ENCODE measurements around the gene ABCG1. TPM values are rescaled to one million over a fixed set of nuclear protein-coding genes. Genes with fewer than 3 reads are reported as not detected.

ABCG1 gene
- total and polyA plus RNA-seq, 4 experiments from 2014 or later, result 1.5 to 19.6 (median 9.5) TPM

DNA sequence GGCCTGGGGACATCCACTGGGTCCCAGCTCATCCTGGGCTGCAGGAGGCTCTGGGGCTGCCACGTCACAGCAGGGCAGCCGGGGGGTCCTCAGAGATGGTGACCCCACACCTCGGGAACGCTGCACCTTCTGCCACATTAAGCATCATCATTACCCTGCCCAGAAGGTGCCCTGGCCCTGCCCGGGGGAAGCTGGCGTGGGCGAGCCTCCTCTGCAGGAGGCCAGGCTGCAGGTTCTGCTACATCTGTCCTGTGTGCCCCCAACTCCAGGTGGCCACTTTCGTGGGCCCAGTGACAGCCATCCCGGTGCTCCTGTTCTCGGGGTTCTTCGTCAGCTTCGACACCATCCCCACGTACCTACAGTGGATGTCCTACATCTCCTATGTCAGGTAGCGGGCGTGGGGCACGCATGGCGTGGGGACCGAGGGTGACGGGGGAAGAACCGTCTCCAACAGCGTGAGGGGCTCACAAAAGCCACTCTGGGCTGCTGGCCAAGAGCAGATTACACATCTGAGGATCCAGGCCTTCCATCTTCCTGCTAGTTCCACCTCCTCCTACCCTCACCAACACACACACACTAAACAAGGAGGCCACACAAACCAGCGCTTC lies 75.4 kb downstream of the ABCG1 start:
- Mint-ChIP-seq H3K4me3 (no peak overlapping the region), H3K27ac (peak overlapping the region in 3 of 7 donors; percentile 7 to 57 (median 38)), H3K4me1 (peaks cover 0 to 6% (median 2%) of the 10 kb centered on the region in 4 donors), H3K9me3 (no peaks in the 10 kb centered on the region), H3K27me3 (no peaks in the 10 kb centered on the region), H3K36me3 (peaks cover 44 to 57% of the 10 kb centered on the region in 2 donors)
- no peaks in the 10 kb centered on the region for H3K27me3 ChIP-seq (ENCODE audit: insufficient read depth, low read length)
- no peak overlapping the region for H3K27ac ChIP-seq (ENCODE audit: low read depth, low read length)
- POLR2A ChIA-PET (ENCODE audit: partially characterized antibody), result no interaction called here
- intact Hi-C loops (cut with micrococcal nuclease), result no loop called here
- CTCF ChIA-PET (ENCODE audit: partially characterized antibody), result no interaction called here
- no peak for DNase-seq
- H3K9me3 ChIP-seq (ENCODE audit: control insufficient read depth in 1 of 2, low read length in 2 of 2), result no peaks in the 10 kb centered on the region
- peaks cover 18% of the 10 kb centered on the region for H3K36me3 ChIP-seq (ENCODE audit: insufficient read depth, low read length)
- no peak overlapping the region for H3K4me3 ChIP-seq (ENCODE audit: low read length in 2 of 2)
- H3K4me1 ChIP-seq (ENCODE audit: insufficient read depth, low read length), result no peaks in the 10 kb centered on the region

DNA sequence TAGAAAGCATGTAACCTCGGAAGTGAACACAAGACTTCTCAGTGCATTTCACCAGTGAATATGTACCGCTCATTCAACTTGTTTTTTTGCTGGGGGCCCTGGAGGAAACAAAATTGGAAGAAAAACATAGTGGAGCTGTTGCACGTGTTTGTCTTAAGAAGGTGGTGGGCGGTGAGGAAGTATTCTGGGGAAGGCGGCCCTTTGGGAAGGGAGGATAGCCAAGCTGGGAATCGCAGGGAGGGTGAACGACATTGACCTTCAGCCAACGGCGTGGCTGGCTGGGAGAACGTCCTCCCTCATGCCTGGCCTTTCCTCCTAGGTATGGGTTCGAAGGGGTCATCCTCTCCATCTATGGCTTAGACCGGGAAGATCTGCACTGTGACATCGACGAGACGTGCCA lies 76.9 kb downstream of the ABCG1 start:
- POLR2A ChIA-PET (ENCODE audit: partially characterized antibody), result no interaction called here
- Histone ChIP-seq H3K9me3 (ENCODE audit: control insufficient read depth in 1 of 2, low read length in 2 of 2) (no peaks in the 10 kb centered on the region), H3K4me1 (ENCODE audit: insufficient read depth, low read length) (no peaks in the 10 kb centered on the region), H3K4me3 (ENCODE audit: low read length in 2 of 2) (no peak overlapping the region), H3K36me3 (ENCODE audit: insufficient read depth, low read length) (peaks cover 11% of the 10 kb centered on the region), H3K27ac (ENCODE audit: low read depth, low read length) (no peak overlapping the region), H3K27me3 (ENCODE audit: insufficient read depth, low read length) (no peaks in the 10 kb centered on the region)
- DNase-seq, result no peak
- intact Hi-C loops (cut with micrococcal nuclease), result no loop called here
- CTCF ChIA-PET (ENCODE audit: partially characterized antibody), result interaction anchor here (1.2 kb wide), 1 partner anchor 36 kb away, joined by 3 read pairs; no protein-coding TSS in a partner anchor
- H3K27me3 Mint-ChIP-seq, result no peaks in the 10 kb centered on the region
- H3K4me1 Mint-ChIP-seq, result peaks cover 0 to 16% (median 4%) of the 10 kb centered on the region in 4 donors
- H3K4me3 Mint-ChIP-seq, result peak overlapping the region in 1 of 8 donors; percentile 36
- peak overlapping the region in 3 of 7 donors; percentile 5 to 73 (median 38) for H3K27ac Mint-ChIP-seq
- H3K36me3 Mint-ChIP-seq, result peaks cover 34 to 43% of the 10 kb centered on the region in 2 donors
- H3K9me3 Mint-ChIP-seq, result no peaks in the 10 kb centered on the region

GRCh38 chr21:42296501-42296900 lies 77.6 kb downstream of the ABCG1 start:
- peaks cover 11% of the 10 kb centered on the region for H3K36me3 ChIP-seq (ENCODE audit: insufficient read depth, low read length)
- no peaks in the 10 kb centered on the region for H3K9me3 Mint-ChIP-seq
- no peak overlapping the region for H3K4me3 Mint-ChIP-seq
- ChIA-PET POLR2A (ENCODE audit: partially characterized antibody) (no interaction called here), CTCF (ENCODE audit: partially characterized antibody) (interaction anchor here (1.2 kb wide), 1 partner anchor 36 kb away, joined by 3 read pairs; no protein-coding TSS in a partner anchor)
- intact Hi-C loops (cut with micrococcal nuclease), result no loop called here
- H3K27ac Mint-ChIP-seq, result peak overlapping the region in 2 of 7 donors; percentile 31 to 62
- peaks cover 30 to 39% of the 10 kb centered on the region in 2 donors for H3K36me3 Mint-ChIP-seq
- no peak overlapping the region for H3K27ac ChIP-seq (ENCODE audit: low read depth, low read length)
- no peaks in the 10 kb centered on the region for H3K27me3 ChIP-seq (ENCODE audit: insufficient read depth, low read length)
- H3K4me1 ChIP-seq (ENCODE audit: insufficient read depth, low read length), result no peaks in the 10 kb centered on the region
- DNase-seq, result no peak
- no peaks in the 10 kb centered on the region for H3K9me3 ChIP-seq (ENCODE audit: control insufficient read depth in 1 of 2, low read length in 2 of 2)
- peaks cover 0 to 16% (median 4%) of the 10 kb centered on the region in 4 donors for H3K4me1 Mint-ChIP-seq
- no peak overlapping the region for H3K4me3 ChIP-seq (ENCODE audit: low read length in 2 of 2)
- H3K27me3 Mint-ChIP-seq, result no peaks in the 10 kb centered on the region

GRCh38 chr21:42297377-42297776 lies 78.4 kb downstream of the ABCG1 start:
- Histone ChIP-seq H3K9me3 (ENCODE audit: control insufficient read depth in 1 of 2, low read length in 2 of 2) (no peaks in the 10 kb centered on the region), H3K27me3 (ENCODE audit: insufficient read depth, low read length) (no peaks in the 10 kb centered on the region), H3K36me3 (ENCODE audit: insufficient read depth, low read length) (peaks cover 11% of the 10 kb centered on the region), H3K27ac (ENCODE audit: low read depth, low read length) (no peak overlapping the region), H3K4me1 (ENCODE audit: insufficient read depth, low read length) (no peaks in the 10 kb centered on the region), H3K4me3 (ENCODE audit: low read length in 2 of 2) (no peak overlapping the region)
- no peak for DNase-seq
- Mint-ChIP-seq H3K36me3 (peaks cover 30 to 36% of the 10 kb centered on the region in 2 donors), H3K4me3 (no peak overlapping the region), H3K27me3 (no peaks in the 10 kb centered on the region), H3K27ac (peak overlapping the region in 2 of 7 donors; percentile 48 to 62), H3K9me3 (no peaks in the 10 kb centered on the region), H3K4me1 (peaks cover 0 to 16% (median 4%) of the 10 kb centered on the region in 4 donors)
- intact Hi-C loops (cut with micrococcal nuclease), result no loop called here
- ChIA-PET CTCF (ENCODE audit: partially characterized antibody) (no interaction called here), POLR2A (ENCODE audit: partially characterized antibody) (no interaction called here)

DNA sequence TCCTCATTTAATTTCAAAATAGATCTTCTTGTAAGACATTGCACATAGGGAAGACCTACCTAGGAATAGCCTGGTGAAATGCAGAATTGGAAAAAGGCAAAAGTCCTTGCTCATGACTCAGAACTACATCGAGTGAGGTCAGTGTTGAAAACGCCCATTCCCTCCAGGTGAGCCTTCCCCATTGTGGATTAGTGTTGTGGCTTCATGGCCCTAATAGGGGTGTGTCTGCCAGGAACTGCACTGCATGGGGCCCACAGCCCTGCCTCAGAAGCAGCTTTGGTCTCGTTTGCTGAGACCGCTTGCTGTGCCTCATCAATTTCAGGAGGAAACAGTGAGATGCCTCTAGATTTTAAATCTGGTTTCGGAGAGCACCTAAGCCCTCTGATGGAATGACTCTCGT lies 79.3 kb downstream of the ABCG1 start:
- peaks cover 30 to 36% of the 10 kb centered on the region in 2 donors for H3K36me3 Mint-ChIP-seq
- no peak overlapping the region for H3K27ac ChIP-seq (ENCODE audit: low read depth, low read length)
- H3K4me3 ChIP-seq (ENCODE audit: low read length in 2 of 2), result no peak overlapping the region
- no peak overlapping the region for H3K4me3 Mint-ChIP-seq
- H3K27me3 ChIP-seq (ENCODE audit: insufficient read depth, low read length), result no peaks in the 10 kb centered on the region
- no peaks in the 10 kb centered on the region for H3K27me3 Mint-ChIP-seq
- H3K36me3 ChIP-seq (ENCODE audit: insufficient read depth, low read length), result peaks cover 7% of the 10 kb centered on the region
- no peaks in the 10 kb centered on the region for H3K9me3 Mint-ChIP-seq
- H3K4me1 ChIP-seq (ENCODE audit: insufficient read depth, low read length), result no peaks in the 10 kb centered on the region
- DNase-seq, result peak in 1 of 5 donors; percentile 1
- POLR2A ChIA-PET (ENCODE audit: partially characterized antibody), result no interaction called here
- peaks cover 0 to 16% (median 4%) of the 10 kb centered on the region in 4 donors for H3K4me1 Mint-ChIP-seq
- H3K27ac Mint-ChIP-seq, result peak overlapping the region in 1 of 7 donors; percentile 32
- H3K9me3 ChIP-seq (ENCODE audit: control insufficient read depth in 1 of 2, low read length in 2 of 2), result no peaks in the 10 kb centered on the region
- intact Hi-C loops (cut with micrococcal nuclease), result no loop called here
- CTCF ChIA-PET (ENCODE audit: partially characterized antibody), result no interaction called here

GRCh38 chr21:42298657-42299056 lies 79.7 kb downstream of the ABCG1 start:
- Histone ChIP-seq H3K27ac (ENCODE audit: low read depth, low read length) (no peak overlapping the region), H3K4me3 (ENCODE audit: low read length in 2 of 2) (no peak overlapping the region), H3K36me3 (ENCODE audit: insufficient read depth, low read length) (peaks cover 3% of the 10 kb centered on the region), H3K27me3 (ENCODE audit: insufficient read depth, low read length) (no peaks in the 10 kb centered on the region), H3K9me3 (ENCODE audit: control insufficient read depth in 1 of 2, low read length in 2 of 2) (no peaks in the 10 kb centered on the region), H3K4me1 (ENCODE audit: insufficient read depth, low read length) (no peaks in the 10 kb centered on the region)
- Mint-ChIP-seq H3K27ac (no peak overlapping the region), H3K4me3 (no peak overlapping the region), H3K27me3 (no peaks in the 10 kb centered on the region), H3K36me3 (peaks cover 30 to 36% of the 10 kb centered on the region in 2 donors), H3K9me3 (no peaks in the 10 kb centered on the region), H3K4me1 (peaks cover 0 to 16% (median 4%) of the 10 kb centered on the region in 4 donors)
- ChIA-PET CTCF (ENCODE audit: partially characterized antibody) (no interaction called here), POLR2A (ENCODE audit: partially characterized antibody) (no interaction called here)
- intact Hi-C loops (cut with micrococcal nuclease), result no loop called here
- DNase-seq, result no peak

GRCh38 chr21:42299324-42300044 lies 80.5 kb downstream of the ABCG1 start:
- DNase-seq, result peak in 1 of 5 donors; percentile 40
- no peaks in the 10 kb centered on the region for H3K27me3 ChIP-seq (ENCODE audit: insufficient read depth, low read length)
- CTCF ChIA-PET (ENCODE audit: partially characterized antibody), result no interaction called here
- no peaks in the 10 kb centered on the region for H3K4me1 ChIP-seq (ENCODE audit: insufficient read depth, low read length)
- H3K27ac Mint-ChIP-seq, result peak overlapping the region in 4 of 7 donors; percentile 17 to 42 (median 30)
- no peak overlapping the region for H3K4me3 Mint-ChIP-seq
- H3K27ac ChIP-seq (ENCODE audit: low read depth, low read length), result no peak overlapping the region
- POLR2A ChIA-PET (ENCODE audit: partially characterized antibody), result no interaction called here
- H3K4me3 ChIP-seq (ENCODE audit: low read length in 2 of 2), result no peak overlapping the region
- peaks cover 0 to 16% (median 4%) of the 10 kb centered on the region in 4 donors for H3K4me1 Mint-ChIP-seq
- intact Hi-C loops (cut with micrococcal nuclease), result no loop called here
- peaks cover 0 to 2% of the 10 kb centered on the region in 2 donors for H3K27me3 Mint-ChIP-seq
- peaks cover 28 to 33% of the 10 kb centered on the region in 2 donors for H3K36me3 Mint-ChIP-seq
- H3K9me3 ChIP-seq (ENCODE audit: control insufficient read depth in 1 of 2, low read length in 2 of 2), result no peaks in the 10 kb centered on the region
- H3K9me3 Mint-ChIP-seq, result no peaks in the 10 kb centered on the region
- no peaks in the 10 kb centered on the region for H3K36me3 ChIP-seq (ENCODE audit: insufficient read depth, low read length)
